ENCODE data around the gene AUNIP. TPM values are rescaled to one million over a fixed set of nuclear protein-coding genes. Genes with fewer than 3 reads are reported as not detected.

The AUNIP gene
- polyA plus RNA-seq, 3 donors: 0.19 to 0.44 (median 0.44) TPM

GRCh38 chr1:25802915-25803314 lies 56.3 kb downstream of the AUNIP start:
- Mint-ChIP-seq H3K9me3 (peaks cover 0 to 1% (median 0%) of the 10 kb centered on the region in 7 donors), H3K27me3 (ENCODE audit: low read depth in 3 of 3) (peaks cover under 1 to 4% (median 2%) of the 10 kb centered on the region in 3 donors), H3K4me1 (peaks cover 33% of the 10 kb centered on the region), H3K36me3 (peaks cover 24 to 37% of the 10 kb centered on the region in 2 donors), H3K4me3 (no peak overlapping the region), H3K27ac (peak overlapping the region in 1 of 7 donors; percentile 19)
- Histone ChIP-seq H3K36me3 (replicated peaks in 1 of 2; ENCODE audit: control insufficient read depth in 1 of 2, insufficient read depth in 2 of 2, low read length in 2 of 2) (peaks cover 17 to 31% of the 10 kb centered on the region in 2 donors), H3K27me3 (ENCODE audit: control insufficient read depth in 2 of 2, insufficient read depth in 2 of 2, low read length in 2 of 2) (no peaks in the 10 kb centered on the region), H3K4me3 (replicated peaks in 1 of 3; ENCODE audit: low read depth in 2 of 3, low read length in 3 of 3) (no peak overlapping the region), H3K79me2 (ENCODE audit: insufficient read depth, low read length) (no peaks in the 10 kb centered on the region), H2AFZ (ENCODE audit: insufficient read depth, low read depth, low read length, poor library complexity, severe bottlenecking) (no peak overlapping the region), H3K9ac (ENCODE audit: insufficient read depth, low read length, poor library complexity, severe bottlenecking) (no peak overlapping the region), H4K20me1 (ENCODE audit: insufficient read depth, low read length) (no peaks in the 10 kb centered on the region), H3K27ac (ENCODE audit: low read depth in 1 of 2, low read length in 2 of 2) (no peak overlapping the region), H3K4me1 (ENCODE audit: control insufficient read depth in 1 of 2, insufficient read depth in 2 of 2, low read length in 2 of 2) (peaks cover 13 to 16% of the 10 kb centered on the region in 2 donors), H3K4me2 (replicated peaks; ENCODE audit: extremely low read depth, low read length, poor library complexity, severe bottlenecking) (no peak overlapping the region), H3K9me3 (replicated peaks in 1 of 2; ENCODE audit: control insufficient read depth in 1 of 2, insufficient read depth in 1 of 2, low read length in 2 of 2) (no peaks in the 10 kb centered on the region)
- intact Hi-C loops (cut with micrococcal nuclease): loop anchor here (10.0 kb wide), 1 partner anchor 188 kb away; the partner anchor contains the start of gene MAN1C1 (in 2 of the 2)
- WGBS (ENCODE audit: insufficient coverage): 65% methylated on average over 6 of the region's 6 CpGs
- DNase-seq: no peak
- TF ChIP-seq, protein P1, sequence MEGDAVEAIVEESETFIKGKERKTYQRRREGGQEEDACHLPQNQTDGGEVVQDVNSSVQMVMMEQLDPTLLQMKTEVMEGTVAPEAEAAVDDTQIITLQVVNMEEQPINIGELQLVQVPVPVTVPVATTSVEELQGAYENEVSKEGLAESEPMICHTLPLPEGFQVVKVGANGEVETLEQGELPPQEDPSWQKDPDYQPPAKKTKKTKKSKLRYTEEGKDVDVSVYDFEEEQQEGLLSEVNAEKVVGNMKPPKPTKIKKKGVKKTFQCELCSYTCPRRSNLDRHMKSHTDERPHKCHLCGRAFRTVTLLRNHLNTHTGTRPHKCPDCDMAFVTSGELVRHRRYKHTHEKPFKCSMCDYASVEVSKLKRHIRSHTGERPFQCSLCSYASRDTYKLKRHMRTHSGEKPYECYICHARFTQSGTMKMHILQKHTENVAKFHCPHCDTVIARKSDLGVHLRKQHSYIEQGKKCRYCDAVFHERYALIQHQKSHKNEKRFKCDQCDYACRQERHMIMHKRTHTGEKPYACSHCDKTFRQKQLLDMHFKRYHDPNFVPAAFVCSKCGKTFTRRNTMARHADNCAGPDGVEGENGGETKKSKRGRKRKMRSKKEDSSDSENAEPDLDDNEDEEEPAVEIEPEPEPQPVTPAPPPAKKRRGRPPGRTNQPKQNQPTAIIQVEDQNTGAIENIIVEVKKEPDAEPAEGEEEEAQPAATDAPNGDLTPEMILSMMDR (IDR thresholded peaks at IDR 0.05): no peak

- Histone ChIP-seq H3K79me2 (ENCODE audit: insufficient read depth, low read length) (no peaks in the 10 kb centered on the region), H3K9ac (ENCODE audit: insufficient read depth, low read length, poor library complexity, severe bottlenecking) (peak overlapping the region; percentile 65), H3K9me3 (replicated peaks in 1 of 2; ENCODE audit: control insufficient read depth in 1 of 2, insufficient read depth in 1 of 2, low read length in 2 of 2) (no peaks in the 10 kb centered on the region), H3K36me3 (replicated peaks in 1 of 2; ENCODE audit: control insufficient read depth in 1 of 2, insufficient read depth in 2 of 2, low read length in 2 of 2) (peaks cover 9 to 12% of the 10 kb centered on the region in 2 donors), H3K4me3 (replicated peaks in 1 of 3; ENCODE audit: low read depth in 2 of 3, low read length in 3 of 3) (peak overlapping the region; percentile 34 to 78 (median 52)), H3K4me2 (replicated peaks; ENCODE audit: extremely low read depth, low read length, poor library complexity, severe bottlenecking) (peak overlapping the region; percentile 85), H2AFZ (ENCODE audit: insufficient read depth, low read depth, low read length, poor library complexity, severe bottlenecking) (peak overlapping the region; percentile 67), H3K27ac (ENCODE audit: low read depth in 1 of 2, low read length in 2 of 2) (no peak overlapping the region), H3K27me3 (ENCODE audit: control insufficient read depth in 2 of 2, insufficient read depth in 2 of 2, low read length in 2 of 2) (no peaks in the 10 kb centered on the region), H3K4me1 (ENCODE audit: control insufficient read depth in 1 of 2, insufficient read depth in 2 of 2, low read length in 2 of 2) (peaks cover 13 to 16% of the 10 kb centered on the region in 2 donors), H4K20me1 (ENCODE audit: insufficient read depth, low read length) (no peaks in the 10 kb centered on the region)
- intact Hi-C loops (cut with micrococcal nuclease): loop anchor here (10.0 kb wide), 1 partner anchor 186 kb away; the partner anchor contains the start of gene MAN1C1 (in 2 of the 2)
- DNase-seq: no peak
- H3K4me1 Mint-ChIP-seq: peaks cover 43% of the 10 kb centered on the region
- peaks cover 1 to 2% (median 2%) of the 10 kb centered on the region in 3 donors for H3K27me3 Mint-ChIP-seq (ENCODE audit: low read depth in 3 of 3)
- H3K27ac Mint-ChIP-seq: peak overlapping the region in 3 of 7 donors; percentile 26 to 86 (median 77)
- peaks cover 0 to under 1% (median 0%) of the 10 kb centered on the region in 7 donors for H3K9me3 Mint-ChIP-seq
- TF ChIP-seq, protein P1 (IDR thresholded peaks at IDR 0.05): no peak
- peaks cover 11 to 20% of the 10 kb centered on the region in 2 donors for H3K36me3 Mint-ChIP-seq
- WGBS (ENCODE audit: insufficient coverage): 57% methylated on average over 11 of the region's 15 CpGs
- peak overlapping the region; percentile 90 to 93 for H3K4me3 Mint-ChIP-seq
Measured at GRCh38 chr1:25800703-25801377, 58.4 kb downstream of the AUNIP start.
